GM19397 (cell line): ENCODE measurements around the gene RDH14.

ENCODE experiments used
- ATAC-seq: cut with Tn5 transposase; IDR thresholded peaks from one replicate; pipeline ENCODE4 v1.9.1; 2021; ENCODE audit warnings: mild to moderate bottlenecking, moderate library complexity; ENCODE audit not compliant: unreplicated experiment

Gene RDH14

GRCh38 chr2:18522484-18523146 lies 37.8 kb downstream of the RDH14 start:
- no peak for ATAC-seq

- ATAC-seq: peak; percentile 77
Measured at GRCh38 chr2:18520451-18521425, 39.7 kb downstream of the RDH14 start.

GRCh38 chr2:18519914-18520450 lies 40.5 kb downstream of the RDH14 start:
- no peak for ATAC-seq

DNA sequence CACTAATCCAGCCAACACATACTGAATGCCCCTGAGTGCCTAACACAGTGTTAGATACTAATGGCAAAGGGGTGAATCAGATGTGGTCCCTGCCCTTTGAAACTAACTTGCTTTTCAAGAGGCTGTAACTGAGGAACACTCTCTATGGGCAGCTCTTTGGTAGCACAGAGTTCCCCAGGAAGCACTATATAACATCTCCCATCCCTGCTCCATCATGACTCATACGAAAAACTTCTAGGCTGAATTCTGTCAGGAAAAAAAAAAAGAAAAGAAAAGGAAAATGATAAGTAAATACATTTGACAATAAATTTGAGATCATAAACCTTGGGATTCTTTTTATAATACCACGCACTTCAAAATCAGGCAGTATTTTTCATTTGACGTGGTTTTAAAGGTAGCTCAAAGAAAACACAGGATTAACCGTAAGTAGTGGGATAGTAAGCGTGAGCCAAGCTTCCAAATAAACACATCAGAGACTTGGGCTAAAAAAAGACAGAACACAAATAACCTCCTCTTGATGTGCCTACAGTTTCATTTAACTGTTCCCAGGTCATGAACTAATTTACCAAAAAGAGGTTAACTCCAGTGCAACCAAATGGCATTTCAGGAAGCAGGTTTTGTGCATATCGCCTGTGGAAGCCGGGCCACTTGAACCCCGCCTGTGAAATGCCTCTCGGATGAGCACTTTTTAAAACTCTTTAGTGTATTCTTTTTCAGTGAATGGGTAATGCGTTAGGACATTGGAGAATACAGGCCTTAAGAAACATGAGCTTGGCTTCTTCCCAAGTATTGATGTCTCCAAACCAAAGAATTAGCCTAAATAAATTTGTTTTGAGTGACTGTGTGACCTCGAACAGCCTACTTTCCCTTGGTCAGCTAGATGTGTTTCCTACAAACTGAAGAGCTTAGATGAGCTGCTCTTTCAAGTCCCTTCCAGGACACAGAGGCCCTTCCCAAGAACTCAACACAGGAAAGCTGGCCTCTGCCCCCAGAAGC lies 42.0 kb downstream of the RDH14 start:
- no peak for ATAC-seq

DNA sequence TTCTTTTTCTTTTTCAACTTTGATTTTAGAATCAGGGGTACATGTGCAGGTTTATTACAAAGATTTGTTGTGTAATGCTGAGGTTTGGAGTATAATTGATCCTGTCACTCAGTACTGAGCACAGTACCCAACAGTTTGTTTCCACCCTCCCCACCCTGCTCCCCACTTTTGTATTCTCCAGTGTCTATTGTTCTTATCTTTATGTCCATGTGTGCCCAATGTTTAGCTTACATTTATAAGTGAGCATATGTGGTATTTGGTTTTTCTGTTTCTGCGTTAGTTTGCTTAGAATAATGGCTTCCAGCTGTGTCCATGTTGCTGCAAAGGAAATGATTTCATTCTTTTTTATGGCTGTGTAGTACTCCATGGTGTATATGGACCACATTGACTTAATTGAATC lies 43.1 kb downstream of the RDH14 start:
- ATAC-seq: no peak

- ATAC-seq: no peak
Measured at GRCh38 chr2:18516112-18516511, 44.3 kb downstream of the RDH14 start.

GRCh38 chr2:18514526-18515461 lies 45.7 kb downstream of the RDH14 start:
- ATAC-seq: no peak

DNA sequence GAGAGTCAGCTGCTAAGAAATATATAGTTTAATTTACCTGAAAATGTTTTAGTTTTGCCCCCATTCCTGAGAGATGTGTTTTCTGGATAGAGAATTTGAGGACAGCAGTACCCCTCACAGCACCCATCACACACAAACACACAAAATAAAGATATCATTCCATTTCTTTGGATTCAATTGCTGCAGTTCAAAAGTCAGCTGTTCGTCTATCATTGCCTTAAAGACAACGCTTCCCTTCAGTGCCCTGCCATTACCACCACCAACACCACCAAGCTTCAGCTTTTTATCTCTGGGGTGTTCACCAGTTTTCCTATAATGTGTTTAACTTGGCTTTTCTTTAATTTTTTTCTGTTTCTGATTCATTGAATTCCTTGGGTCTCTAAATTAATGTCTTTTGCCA lies 49.7 kb downstream of the RDH14 start:
- ATAC-seq: no peak

DNA sequence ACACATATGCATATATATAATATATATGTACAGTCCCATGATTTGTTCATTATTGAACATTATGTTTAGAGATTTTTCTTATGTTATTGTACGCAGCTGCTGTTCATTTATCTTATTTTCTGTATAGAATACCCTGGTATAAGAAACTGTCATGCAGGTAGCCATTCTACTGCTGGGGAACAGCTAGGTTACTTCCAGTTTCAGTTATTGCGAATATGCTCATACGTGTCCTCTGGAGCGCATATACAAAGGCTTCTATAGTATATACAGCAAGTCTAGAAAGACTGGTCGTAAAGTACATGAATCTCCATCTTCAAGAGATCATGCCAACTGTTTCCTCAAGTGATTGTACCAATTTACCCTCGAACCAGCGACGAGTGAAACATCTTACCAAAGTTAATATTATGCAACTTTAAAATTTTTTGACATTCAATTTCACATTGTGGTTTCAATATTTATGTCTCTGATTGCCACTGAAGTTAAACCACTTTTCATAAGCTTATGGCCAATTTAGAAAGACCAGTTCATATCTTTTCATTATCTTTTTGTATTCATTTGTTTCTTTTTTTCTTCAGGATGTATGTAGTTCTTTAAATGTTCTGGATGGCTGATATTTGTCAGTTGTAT lies 53.5 kb downstream of the RDH14 start:
- no peak for ATAC-seq

- no peak for ATAC-seq
Measured at GRCh38 chr2:18505703-18506341, 54.6 kb downstream of the RDH14 start.
